Stimulated activated CD4-positive, alpha-beta T cell treated with anti-CD3 and anti-CD28 coated beads, Interleukin-15, amount 100 ng/mL, for 24 hours (primary cell): ENCODE measurements around the gene CCNDBP1.
"Not testable (repeated sequence)": the region's sequence is repeated elsewhere in the genome, so short reads cannot be mapped to it uniquely, and the experiment has no call there.

Source experiments
- DNase-seq: peaks from one replicate; pipeline ENCODE4 v3.0.0-alpha.2; 2020

The CCNDBP1 gene

GRCh38 chr15:43218908-43219706 is 33.9 kb downstream of the CCNDBP1 start:
- DNase-seq: peak; percentile 19

- no peak for DNase-seq
Measured at GRCh38 chr15:43219929-43220928, 35.0 kb downstream of the CCNDBP1 start.

- no peak for DNase-seq
Measured at GRCh38 chr15:43220991-43221403, 35.8 kb downstream of the CCNDBP1 start, which contains the start of gene EPB42. Gene EPB42 (minus strand): TSS chr15:43221018. CDS start chr15:43220825, 193 bp downstream.

- no peak for DNase-seq
Measured at GRCh38 chr15:43221422-43221821, 36.2 kb downstream of the CCNDBP1 start.

- DNase-seq: peak; percentile 54
Measured at GRCh38 chr15:43225201-43225949, 40.2 kb downstream of the CCNDBP1 start.

GRCh38 chr15:43225950-43226255 is 40.7 kb downstream of the CCNDBP1 start:
- not testable (repeated sequence) for DNase-seq

GRCh38 chr15:43226436-43227305 is 41.5 kb downstream of the CCNDBP1 start:
- no peak for DNase-seq

GRCh38 chr15:43229977-43230376 is 44.8 kb downstream of the CCNDBP1 start:
- no peak for DNase-seq

- no peak for DNase-seq
Measured at GRCh38 chr15:43230640-43231115, 45.5 kb downstream of the CCNDBP1 start.

- no peak for DNase-seq
Measured at GRCh38 chr15:43232289-43232874, 47.2 kb downstream of the CCNDBP1 start.

- DNase-seq: no peak
Measured at GRCh38 chr15:43235536-43235935, 50.3 kb downstream of the CCNDBP1 start.

GRCh38 chr15:43237842-43238470 is 52.8 kb downstream of the CCNDBP1 start:
- no peak for DNase-seq

GRCh38 chr15:43238671-43239131 is 53.5 kb downstream of the CCNDBP1 start:
- no peak for DNase-seq

GRCh38 chr15:43239732-43240491 is 54.7 kb downstream of the CCNDBP1 start:
- no peak for DNase-seq

- no peak for DNase-seq
Measured at GRCh38 chr15:43241100-43241499, 55.9 kb downstream of the CCNDBP1 start.

- DNase-seq: no peak
Measured at GRCh38 chr15:43242616-43243015, 57.4 kb downstream of the CCNDBP1 start.

- DNase-seq: no peak
Measured at GRCh38 chr15:43243020-43243645, 57.9 kb downstream of the CCNDBP1 start.

GRCh38 chr15:43244092-43244491 is 58.9 kb downstream of the CCNDBP1 start:
- DNase-seq: no peak

- DNase-seq: no peak
Measured at GRCh38 chr15:43246261-43246774, 61.1 kb downstream of the CCNDBP1 start.
